Esophagus muscularis mucosa (tissue), 4 donors: Measurements from ENCODE around the gene SDHB.

Experiments
- EP300 ChIP-seq: sonication (generic); formaldehyde crosslinking; IDR thresholded peaks from one replicate; pipeline ENCODE4 v1.6.1; 2017; ENCODE audit warnings: antibody characterized with exemption
- POLR2A ChIP-seq: fragments of 450-650 bp; IDR thresholded peaks from one replicate; pipeline ENCODE4 v1.6.1; 2017; ENCODE audit warnings: antibody characterized with exemption, moderate library complexity, mild to moderate bottlenecking, low read depth
- POLR2AphosphoS5 ChIP-seq, 2 donors: sonication (generic); formaldehyde crosslinking; IDR thresholded peaks; one replicate each; pipeline ENCODE4 v1.6.1; 2017; ENCODE audit warnings: antibody characterized with exemption in 2 of 2
- TF ChIP-seq, protein P1 (sequence below), 3 experiments: fragments of 200-600 bp in 2 of 3; fragments of 450-650 bp in 1 of 3; sonication (generic) in 2 of 3; IDR thresholded peaks; one replicate each; pipeline ENCODE4 v1.5.1; 2017 to 2019; ENCODE audit warnings: antibody characterized with exemption in 3 of 3, mild to moderate bottlenecking in 2 of 3, moderate library complexity in 1 of 3

DNA sequence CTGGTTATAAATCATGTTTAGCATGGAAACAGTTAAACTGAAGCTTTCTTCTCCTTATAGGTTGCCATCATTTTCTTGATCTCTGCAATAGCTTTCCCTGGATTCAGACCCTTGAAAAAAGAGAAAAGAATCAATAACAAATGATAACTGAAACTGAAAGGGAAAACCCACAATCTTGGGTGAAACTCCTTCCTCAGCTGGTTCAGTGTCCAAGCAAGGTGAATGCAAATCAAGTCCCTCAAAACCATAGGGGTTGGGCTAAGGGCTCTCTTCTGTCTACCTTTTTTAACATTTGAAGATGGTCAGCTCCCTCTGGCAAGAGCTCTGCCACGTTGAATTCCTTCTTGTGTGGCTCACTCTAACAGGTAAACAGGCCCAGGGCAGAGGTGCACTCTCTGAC lies 35.0 kb downstream of the SDHB start:
- TF ChIP-seq EP300 (no peak), POLR2AphosphoS5 (IDR thresholded peaks at IDR 0.05) (no peak), POLR2A (no peak)
- TF ChIP-seq, protein P1, sequence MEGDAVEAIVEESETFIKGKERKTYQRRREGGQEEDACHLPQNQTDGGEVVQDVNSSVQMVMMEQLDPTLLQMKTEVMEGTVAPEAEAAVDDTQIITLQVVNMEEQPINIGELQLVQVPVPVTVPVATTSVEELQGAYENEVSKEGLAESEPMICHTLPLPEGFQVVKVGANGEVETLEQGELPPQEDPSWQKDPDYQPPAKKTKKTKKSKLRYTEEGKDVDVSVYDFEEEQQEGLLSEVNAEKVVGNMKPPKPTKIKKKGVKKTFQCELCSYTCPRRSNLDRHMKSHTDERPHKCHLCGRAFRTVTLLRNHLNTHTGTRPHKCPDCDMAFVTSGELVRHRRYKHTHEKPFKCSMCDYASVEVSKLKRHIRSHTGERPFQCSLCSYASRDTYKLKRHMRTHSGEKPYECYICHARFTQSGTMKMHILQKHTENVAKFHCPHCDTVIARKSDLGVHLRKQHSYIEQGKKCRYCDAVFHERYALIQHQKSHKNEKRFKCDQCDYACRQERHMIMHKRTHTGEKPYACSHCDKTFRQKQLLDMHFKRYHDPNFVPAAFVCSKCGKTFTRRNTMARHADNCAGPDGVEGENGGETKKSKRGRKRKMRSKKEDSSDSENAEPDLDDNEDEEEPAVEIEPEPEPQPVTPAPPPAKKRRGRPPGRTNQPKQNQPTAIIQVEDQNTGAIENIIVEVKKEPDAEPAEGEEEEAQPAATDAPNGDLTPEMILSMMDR (IDR thresholded peaks at IDR 0.05): no peak
